Mesendoderm (in vitro differentiated cells): ENCODE data around the gene TFE3. TPM values are rescaled to one million over a fixed set of nuclear protein-coding genes. Genes with fewer than 3 reads are reported as not detected.

ENCODE experiments used
- DNase-seq: peaks from one replicate; pipeline ENCODE4 v3.0.0; 2013
- H2AK5ac ChIP-seq: 2 replicates; pipeline ENCODE4 v1.6.1; 2013; ENCODE audit warnings: low read length, inconsistent platforms
- H2BK120ac ChIP-seq: 2 replicates; pipeline ENCODE4 v1.6.1; 2013; ENCODE audit warnings: low read depth, mild to moderate bottlenecking, low read length, moderate library complexity, mixed read lengths
- H2BK15ac ChIP-seq: replicated peaks from 2 replicates; pipeline ENCODE4 v1.6.1; 2013; ENCODE audit warnings: low read depth, mild to moderate bottlenecking, moderate library complexity
- H2BK5ac ChIP-seq: 2 replicates; pipeline ENCODE4 v1.6.1; 2013; ENCODE audit warnings: low read length, inconsistent platforms
- H3K18ac ChIP-seq: 2 replicates; pipeline ENCODE4 v1.6.1; 2013; ENCODE audit warnings: mild to moderate bottlenecking, low read length, mixed read lengths
- H3K23ac ChIP-seq: one replicate; pipeline ENCODE4 v1.6.1; 2013; ENCODE audit warnings: low read length
- H3K27ac ChIP-seq: 2 replicates; pipeline ENCODE4 v1.5.1; 2013; ENCODE audit warnings: low read depth, mild to moderate bottlenecking, inconsistent platforms, low read length, moderate library complexity
- H3K27me3 ChIP-seq: 2 replicates; pipeline ENCODE4 v1.6.1; 2013; ENCODE audit warnings: low read length, control low read depth, mild to moderate bottlenecking, inconsistent platforms; ENCODE audit not compliant: insufficient read depth, poor library complexity
- H3K36me3 ChIP-seq: 2 replicates; pipeline ENCODE4 v1.6.1; 2013; ENCODE audit warnings: low read length, inconsistent platforms; ENCODE audit not compliant: control insufficient read depth, insufficient read depth
- H3K4ac ChIP-seq: one replicate; pipeline ENCODE4 v1.6.1; 2013; ENCODE audit warnings: low read depth, mild to moderate bottlenecking, low read length, moderate library complexity
- H3K4me1 ChIP-seq: 2 replicates; pipeline ENCODE4 v1.6.1; 2013; ENCODE audit warnings: low read depth, low read length, inconsistent platforms; ENCODE audit not compliant: control insufficient read depth
- H3K4me2 ChIP-seq: 2 replicates; pipeline ENCODE4 v1.6.1; 2013; ENCODE audit warnings: low read length
- H3K4me3 ChIP-seq: 2 replicates; pipeline ENCODE4 v1.5.1; 2013; ENCODE audit warnings: mild to moderate bottlenecking, low read length
- H3K56ac ChIP-seq: one replicate; pipeline ENCODE4 v1.6.1; 2013; ENCODE audit warnings: low read length
- H3K79me1 ChIP-seq: 2 replicates; pipeline ENCODE4 v1.6.1; 2013; ENCODE audit warnings: low read length, inconsistent platforms
- H3K79me2 ChIP-seq: 2 replicates; pipeline ENCODE4 v1.6.1; 2013; ENCODE audit warnings: mild to moderate bottlenecking, low read length; ENCODE audit not compliant: control insufficient read depth, insufficient read depth
- H3K9ac ChIP-seq: 2 replicates; pipeline ENCODE4 v1.6.1; 2013; ENCODE audit warnings: low read length, inconsistent platforms
- H4K5ac ChIP-seq: one replicate; pipeline ENCODE4 v1.6.1; 2013; ENCODE audit warnings: low read length
- H4K8ac ChIP-seq: one replicate; pipeline ENCODE4 v1.6.1; 2013; ENCODE audit warnings: low read depth, mild to moderate bottlenecking, control low read depth, low read length, moderate library complexity
- WGBS: extraction: QIAGEN DNeasy Blood & Tissue Kit; methylation state at CpG from one replicate; pipeline ENCODE4 v1.1.7; 2013; ENCODE audit warnings: low lambda C conversion rate, missing lambda C conversion rate; ENCODE audit not compliant: insufficient coverage; ENCODE audit errors: extremely low coverage; 5-methylcytosine and 5-hydroxymethylcytosine counted together
- polyA plus RNA-seq, 2 experiments: library from polyadenylated mRNA; stranded (reverse); fragments of 200-250 nt; gene quantifications; one replicate each; pipeline ENCODE4 v1.2.3, GENCODE V29; 2013

TFE3 gene, protein sequence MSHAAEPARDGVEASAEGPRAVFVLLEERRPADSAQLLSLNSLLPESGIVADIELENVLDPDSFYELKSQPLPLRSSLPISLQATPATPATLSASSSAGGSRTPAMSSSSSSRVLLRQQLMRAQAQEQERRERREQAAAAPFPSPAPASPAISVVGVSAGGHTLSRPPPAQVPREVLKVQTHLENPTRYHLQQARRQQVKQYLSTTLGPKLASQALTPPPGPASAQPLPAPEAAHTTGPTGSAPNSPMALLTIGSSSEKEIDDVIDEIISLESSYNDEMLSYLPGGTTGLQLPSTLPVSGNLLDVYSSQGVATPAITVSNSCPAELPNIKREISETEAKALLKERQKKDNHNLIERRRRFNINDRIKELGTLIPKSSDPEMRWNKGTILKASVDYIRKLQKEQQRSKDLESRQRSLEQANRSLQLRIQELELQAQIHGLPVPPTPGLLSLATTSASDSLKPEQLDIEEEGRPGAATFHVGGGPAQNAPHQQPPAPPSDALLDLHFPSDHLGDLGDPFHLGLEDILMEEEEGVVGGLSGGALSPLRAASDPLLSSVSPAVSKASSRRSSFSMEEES
- polyA plus RNA-seq (2013, experiment 1 of 2): 28.5 TPM
- polyA plus RNA-seq (2013, experiment 2 of 2): 28.8 TPM

DNA sequence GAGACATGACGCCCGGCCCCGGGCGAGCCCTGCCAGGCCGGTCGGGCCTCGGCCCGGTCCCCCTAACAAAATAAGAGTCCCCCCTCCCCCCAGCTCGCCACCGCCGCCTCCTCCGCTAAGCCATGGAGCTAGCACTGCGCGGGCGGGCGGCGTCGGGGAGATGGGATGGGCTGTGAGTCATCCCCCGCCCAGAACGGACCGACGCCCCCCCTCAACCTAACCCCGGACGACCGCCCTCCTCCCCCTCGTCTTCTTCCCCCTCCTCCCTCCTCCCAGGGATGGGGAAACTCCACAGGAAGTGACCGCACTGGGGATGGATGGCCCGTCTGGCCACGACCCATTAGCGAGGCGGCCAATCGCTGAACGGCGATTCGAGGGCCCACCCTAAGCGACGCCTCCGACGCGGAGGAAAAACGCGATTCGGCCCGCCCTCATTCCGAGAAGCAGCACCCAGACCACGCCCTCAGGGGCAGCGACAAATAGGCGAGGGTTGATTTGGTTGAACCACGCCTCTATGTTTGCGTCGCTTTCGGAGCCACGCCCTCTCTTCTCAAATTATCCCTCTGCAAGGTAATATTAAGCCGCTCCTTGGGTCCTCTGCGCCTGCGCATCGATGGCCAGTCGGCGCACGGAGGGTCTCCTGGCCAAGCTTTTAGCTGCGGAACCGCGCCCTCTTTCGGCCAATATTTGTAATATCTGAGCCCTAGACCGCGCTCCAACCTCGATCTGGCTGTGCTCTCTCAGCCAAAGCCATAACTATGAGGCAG, at the start of gene TFE3:
Gene TFE3 (minus strand): TSS at position 138 of the 767 bp plus-strand sequence. CDS start 131 bp downstream, at position 7.
- no peak within 1 kb of the TSS for H2BK5ac ChIP-seq
- no peak within 1 kb of the TSS for H2BK15ac ChIP-seq
- peaks cover 9% of the 10 kb centered on the region for H3K79me2 ChIP-seq
- H2AK5ac ChIP-seq: no peak within 1 kb of the TSS
- H4K8ac ChIP-seq: no peak within 1 kb of the TSS
- H3K56ac ChIP-seq: peak within 1 kb of the TSS; percentile 82
- H3K9ac ChIP-seq: peak within 1 kb of the TSS; percentile 79
- H3K36me3 ChIP-seq: no peaks in the 10 kb centered on the region
- peak within 1 kb of the TSS; percentile 97 for H3K4ac ChIP-seq
- H3K4me1 ChIP-seq: peaks cover 4% of the 10 kb centered on the region
- H3K4me3 ChIP-seq: peak within 1 kb of the TSS; percentile 58
- peak within 1 kb of the TSS; percentile 90 for H3K18ac ChIP-seq
- DNase-seq: peak; percentile 99
- WGBS: no CpG with 5 or more reads among the region's 67 CpGs
- no peak within 1 kb of the TSS for H2BK120ac ChIP-seq
- no peak within 1 kb of the TSS for H3K23ac ChIP-seq
- H3K79me1 ChIP-seq: no peaks in the 10 kb centered on the region
- peak within 1 kb of the TSS; percentile 70 for H3K4me2 ChIP-seq
- no peak within 1 kb of the TSS for H4K5ac ChIP-seq
- H3K27me3 ChIP-seq: no peaks in the 10 kb centered on the region
- peak within 1 kb of the TSS; percentile 87 for H3K27ac ChIP-seq

DNA sequence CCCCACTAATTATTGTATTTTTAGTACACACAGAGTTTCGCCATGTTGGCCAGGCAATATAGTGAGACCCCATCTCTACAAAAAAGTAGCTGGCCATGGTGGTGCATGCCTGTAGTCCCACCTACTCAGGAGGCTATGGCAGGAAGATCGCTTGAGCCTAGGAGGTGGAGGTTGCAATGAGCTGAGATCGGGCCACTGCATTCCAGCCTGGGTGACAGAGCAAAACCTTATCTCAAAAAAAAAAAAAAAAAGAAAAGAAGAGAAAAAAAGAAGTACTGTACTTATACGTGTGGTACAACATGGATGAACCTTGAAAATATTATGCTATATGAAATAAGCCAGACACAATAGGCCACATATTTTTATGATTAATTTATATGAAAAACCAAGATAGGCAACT, 46.4 kb upstream of the TFE3 start:
- no peak overlapping the region for H3K4ac ChIP-seq
- H3K4me2 ChIP-seq: no peak overlapping the region
- no peaks in the 10 kb centered on the region for H3K79me1 ChIP-seq
- WGBS: no CpG with 5 or more reads among the region's 4 CpGs
- no peak overlapping the region for H3K23ac ChIP-seq
- H3K27ac ChIP-seq: no peak overlapping the region
- H3K18ac ChIP-seq: no peak overlapping the region
- no peaks in the 10 kb centered on the region for H3K36me3 ChIP-seq
- no peaks in the 10 kb centered on the region for H3K79me2 ChIP-seq
- H2BK120ac ChIP-seq: no peak overlapping the region
- no peak overlapping the region for H3K4me3 ChIP-seq
- H3K9ac ChIP-seq: no peak overlapping the region
- no peak for DNase-seq
- H2BK5ac ChIP-seq: no peak overlapping the region
- no peaks in the 10 kb centered on the region for H3K27me3 ChIP-seq
- no peaks in the 10 kb centered on the region for H3K4me1 ChIP-seq
- no peak overlapping the region for H2BK15ac ChIP-seq
- H4K8ac ChIP-seq: no peak overlapping the region
- H2AK5ac ChIP-seq: no peak overlapping the region
- no peak overlapping the region for H3K56ac ChIP-seq
- H4K5ac ChIP-seq: no peak overlapping the region

DNA sequence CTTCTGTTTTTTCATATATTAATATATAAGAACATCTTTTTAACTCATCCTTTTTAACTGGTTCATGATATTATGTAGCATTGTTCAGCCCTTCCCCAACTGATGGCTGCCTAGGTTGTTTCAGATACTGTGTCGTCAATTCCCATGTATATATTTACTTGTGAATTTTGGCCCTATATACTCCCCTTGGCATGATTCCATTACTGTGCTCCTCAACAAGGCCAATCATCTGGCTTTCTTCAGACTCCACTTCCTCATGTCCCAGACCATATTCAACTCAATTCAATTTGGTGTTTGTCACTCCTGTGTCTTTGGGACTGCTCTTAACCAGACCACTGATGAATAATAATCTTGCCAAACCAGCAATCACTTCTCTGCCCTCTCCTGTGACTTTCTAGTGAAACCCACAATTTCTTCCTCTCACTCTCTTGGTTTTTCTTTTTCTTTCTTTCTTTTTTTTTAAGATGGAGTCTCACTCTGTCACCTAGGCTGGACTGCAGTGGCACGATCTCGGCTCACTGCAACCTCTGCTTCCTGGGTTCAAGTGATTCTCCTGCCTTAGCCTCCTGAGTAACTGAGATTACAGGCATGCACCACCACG, 39.2 kb upstream of the TFE3 start:
- H3K79me2 ChIP-seq: no peaks in the 10 kb centered on the region
- no peaks in the 10 kb centered on the region for H3K36me3 ChIP-seq
- no peak overlapping the region for H3K9ac ChIP-seq
- H3K4ac ChIP-seq: no peak overlapping the region
- H3K4me3 ChIP-seq: no peak overlapping the region
- no peak overlapping the region for H2AK5ac ChIP-seq
- H3K4me2 ChIP-seq: no peak overlapping the region
- no peak overlapping the region for H3K23ac ChIP-seq
- H3K4me1 ChIP-seq: no peaks in the 10 kb centered on the region
- H4K5ac ChIP-seq: no peak overlapping the region
- H2BK15ac ChIP-seq: no peak overlapping the region
- no peak for DNase-seq
- H2BK5ac ChIP-seq: no peak overlapping the region
- H3K79me1 ChIP-seq: no peaks in the 10 kb centered on the region
- no peaks in the 10 kb centered on the region for H3K27me3 ChIP-seq
- no peak overlapping the region for H4K8ac ChIP-seq
- no peak overlapping the region for H3K56ac ChIP-seq
- no peak overlapping the region for H2BK120ac ChIP-seq
- WGBS: no CpG with 5 or more reads among the region's 4 CpGs
- no peak overlapping the region for H3K18ac ChIP-seq
- H3K27ac ChIP-seq: no peak overlapping the region

DNA sequence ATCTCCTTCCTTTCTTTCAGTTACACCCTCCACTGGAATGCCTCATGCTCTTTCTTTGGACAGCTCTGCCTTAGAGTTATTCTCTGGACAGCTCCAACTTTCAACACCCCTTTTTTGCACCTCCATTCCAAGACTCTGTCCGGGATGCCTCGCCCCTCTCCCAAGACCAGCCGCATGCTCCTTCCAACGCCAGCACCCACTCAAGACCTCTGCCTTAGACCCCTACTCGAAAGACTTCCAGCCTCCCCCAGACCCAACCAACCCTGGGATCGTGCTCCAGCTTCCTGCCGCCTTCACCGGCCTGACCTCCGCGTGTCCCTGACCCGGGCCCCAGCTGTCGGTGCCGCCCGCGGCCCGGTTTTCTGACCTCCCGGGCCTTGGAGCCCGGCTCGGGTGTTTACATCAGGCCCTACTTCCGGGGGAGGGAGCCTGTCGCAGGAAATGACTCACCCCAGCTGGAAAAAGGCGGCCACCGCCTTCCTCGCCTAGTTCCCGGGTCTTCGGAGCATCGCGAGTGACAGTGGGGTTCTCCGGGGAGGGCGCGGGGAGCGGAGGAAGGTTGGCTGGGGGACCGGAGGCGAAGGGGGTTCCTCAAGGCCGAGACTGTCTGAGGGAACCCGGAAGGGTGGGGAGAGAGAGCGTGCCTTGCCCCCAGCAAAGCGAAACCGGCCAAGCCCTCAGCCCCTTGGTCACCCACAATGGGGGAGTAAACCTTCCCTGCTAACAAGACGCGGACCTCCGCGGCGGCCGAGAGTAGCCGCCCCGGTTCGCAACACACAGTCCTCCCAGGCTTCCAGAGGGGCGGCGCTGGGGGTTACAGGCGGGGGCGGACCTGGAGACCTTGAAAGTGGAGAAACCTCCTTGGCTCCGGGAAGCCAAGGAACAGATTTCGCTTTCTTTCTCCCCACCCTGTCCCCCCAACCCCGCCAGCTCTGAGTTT, 36.6 kb upstream of the TFE3 start, which contains the start of gene WDR45:
Gene WDR45 (minus strand): TSS at position 399 of the 940 bp plus-strand sequence. CDS start 1,792 bp downstream, outside the sequence.
- no peaks in the 10 kb centered on the region for H3K79me2 ChIP-seq
- H3K36me3 ChIP-seq: no peaks in the 10 kb centered on the region
- peak; percentile 76 for DNase-seq
- peak within 1 kb of the TSS; percentile 66 for H3K9ac ChIP-seq
- H2BK120ac ChIP-seq: no peak within 1 kb of the TSS
- H3K4ac ChIP-seq: peak within 1 kb of the TSS; percentile 2
- no peaks in the 10 kb centered on the region for H3K27me3 ChIP-seq
- H4K5ac ChIP-seq: no peak within 1 kb of the TSS
- peak within 1 kb of the TSS; percentile 83 for H3K56ac ChIP-seq
- H3K4me3 ChIP-seq: peak within 1 kb of the TSS; percentile 53
- H3K4me2 ChIP-seq: peak within 1 kb of the TSS; percentile 1
- H2BK15ac ChIP-seq: no peak within 1 kb of the TSS
- no peak within 1 kb of the TSS for H4K8ac ChIP-seq
- H3K79me1 ChIP-seq: no peaks in the 10 kb centered on the region
- WGBS: no CpG with 5 or more reads among the region's 55 CpGs
- peak within 1 kb of the TSS; percentile 57 for H3K27ac ChIP-seq
- H3K23ac ChIP-seq: no peak within 1 kb of the TSS
- no peak within 1 kb of the TSS for H2AK5ac ChIP-seq
- no peaks in the 10 kb centered on the region for H3K4me1 ChIP-seq
- no peak within 1 kb of the TSS for H2BK5ac ChIP-seq
- peak within 1 kb of the TSS; percentile 85 for H3K18ac ChIP-seq

DNA sequence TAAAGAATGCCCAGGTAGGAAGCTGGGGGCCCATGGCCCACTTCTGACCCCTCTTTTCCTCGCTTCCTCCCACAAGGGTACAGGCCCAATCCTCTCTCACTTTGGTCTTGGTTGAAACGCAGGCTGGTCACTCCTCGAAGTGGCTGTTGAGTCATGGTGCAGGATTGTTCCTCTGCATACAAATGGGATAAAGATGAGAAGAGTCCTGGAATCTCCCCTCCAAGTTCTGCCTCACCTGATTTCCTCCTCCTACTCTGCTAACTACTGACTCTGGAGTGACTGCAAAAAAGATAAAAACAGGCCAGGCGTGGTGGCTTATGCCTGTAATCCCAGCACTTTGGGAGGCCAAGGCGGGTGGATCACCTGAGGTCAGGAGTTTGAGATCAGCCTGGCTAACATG, 34.8 kb upstream of the TFE3 start:
- Histone ChIP-seq H3K36me3 (no peaks in the 10 kb centered on the region), H2BK120ac (no peak overlapping the region), H3K4me1 (no peaks in the 10 kb centered on the region), H3K9ac (no peak overlapping the region), H3K56ac (no peak overlapping the region), H3K27ac (no peak overlapping the region), H3K27me3 (no peaks in the 10 kb centered on the region), H4K5ac (no peak overlapping the region), H3K4me2 (no peak overlapping the region), H3K79me2 (no peaks in the 10 kb centered on the region), H3K79me1 (no peaks in the 10 kb centered on the region), H2BK15ac (no peak overlapping the region), H2BK5ac (no peak overlapping the region), H3K4ac (no peak overlapping the region), H3K4me3 (no peak overlapping the region), H4K8ac (no peak overlapping the region), H2AK5ac (no peak overlapping the region), H3K23ac (no peak overlapping the region), H3K18ac (no peak overlapping the region)
- WGBS: no CpG with 5 or more reads among the region's 5 CpGs
- no peak for DNase-seq
